ENCODE measurements around the gene STK32C.
"Not testable (repeated sequence)": the region's sequence is repeated elsewhere in the genome, so short reads cannot be mapped to it uniquely, and the experiment has no call there.

STK32C gene

GRCh38 chr10:132163826-132164515, 143.8 kb downstream of the STK32C start:
- DNase-seq = no peak

- peak; percentile 33 for DNase-seq
Measured at GRCh38 chr10:132163278-132163765, 144.4 kb downstream of the STK32C start.

- no peak for DNase-seq
Measured at GRCh38 chr10:132162590-132163277, 145.0 kb downstream of the STK32C start.

- DNase-seq = peak; percentile 19
Measured at GRCh38 chr10:132162021-132162531, 145.7 kb downstream of the STK32C start.

GRCh38 chr10:132160834-132161622, 146.7 kb downstream of the STK32C start:
- not testable (repeated sequence) for DNase-seq

- not testable (repeated sequence) for DNase-seq
Measured at GRCh38 chr10:132160231-132160630, 147.5 kb downstream of the STK32C start.

- DNase-seq = not testable (repeated sequence)
Measured at GRCh38 chr10:132159302-132160230, 148.2 kb downstream of the STK32C start.

GRCh38 chr10:132158823-132159222, 148.9 kb downstream of the STK32C start:
- no peak for DNase-seq

GRCh38 chr10:132158122-132158741, 149.5 kb downstream of the STK32C start:
- DNase-seq = no peak
